Measurements from ENCODE around the gene ADK.

Gene ADK

GRCh38 chr10:74548676-74549075, 397.7 kb downstream of the ADK start:
- no peak overlapping the region for H3K4me3 ChIP-seq (replicated peaks; ENCODE audit: insufficient read depth, low read length)
- H3K27me3 ChIP-seq (ENCODE audit: insufficient read depth, poor library complexity, severe bottlenecking), result no peaks in the 10 kb centered on the region
- TF ChIP-seq POLR2AphosphoS5 (IDR thresholded peaks at IDR 0.05; ENCODE audit: low read depth), result no peak
- TF ChIP-seq SPI1 (IDR thresholded peaks at IDR 0.05; ENCODE audit: borderline replicate concordance, low read depth), result no peak
- TF ChIP-seq GABPA (IDR thresholded peaks at IDR 0.05; ENCODE audit: low read depth), result no peak
- TF ChIP-seq CTCF (IDR thresholded peaks at IDR 0.05; ENCODE audit: insufficient read depth, low read length), result no peak
- TF ChIP-seq REST (IDR thresholded peaks at IDR 0.05; ENCODE audit: insufficient replicate concordance, low read depth), result no peak
- no peak for DNase-seq (ENCODE audit: low read depth in 1 of 2, low spot score in 1 of 2)
- H3K27ac ChIP-seq (replicated peaks), result no peak overlapping the region

GRCh38 chr10:74556072-74556705, 405.2 kb downstream of the ADK start:
- Histone ChIP-seq H3K4me3 (replicated peaks; ENCODE audit: insufficient read depth, low read length) (no peak overlapping the region), H3K27ac (replicated peaks) (no peak overlapping the region), H3K27me3 (ENCODE audit: insufficient read depth, poor library complexity, severe bottlenecking) (no peaks in the 10 kb centered on the region)
- TF ChIP-seq CTCF (IDR thresholded peaks at IDR 0.05; ENCODE audit: insufficient read depth, low read length), result no peak
- TF ChIP-seq GABPA (IDR thresholded peaks at IDR 0.05; ENCODE audit: low read depth), result no peak
- no peak for TF ChIP-seq SPI1 (IDR thresholded peaks at IDR 0.05; ENCODE audit: borderline replicate concordance, low read depth)
- TF ChIP-seq POLR2AphosphoS5 (IDR thresholded peaks at IDR 0.05; ENCODE audit: low read depth), result no peak
- TF ChIP-seq REST (IDR thresholded peaks at IDR 0.05; ENCODE audit: insufficient replicate concordance, low read depth), result no peak
- no peak for DNase-seq (ENCODE audit: low read depth in 1 of 2, low spot score in 1 of 2)

- no peak overlapping the region for H3K4me3 ChIP-seq (replicated peaks; ENCODE audit: insufficient read depth, low read length)
- H3K27ac ChIP-seq (replicated peaks), result no peak overlapping the region
- TF ChIP-seq GABPA (IDR thresholded peaks at IDR 0.05; ENCODE audit: low read depth), result no peak
- no peak for TF ChIP-seq REST (IDR thresholded peaks at IDR 0.05; ENCODE audit: insufficient replicate concordance, low read depth)
- TF ChIP-seq SPI1 (IDR thresholded peaks at IDR 0.05; ENCODE audit: borderline replicate concordance, low read depth), result no peak
- no peak for TF ChIP-seq POLR2AphosphoS5 (IDR thresholded peaks at IDR 0.05; ENCODE audit: low read depth)
- no peak for TF ChIP-seq CTCF (IDR thresholded peaks at IDR 0.05; ENCODE audit: insufficient read depth, low read length)
- H3K27me3 ChIP-seq (ENCODE audit: insufficient read depth, poor library complexity, severe bottlenecking), result no peaks in the 10 kb centered on the region
- DNase-seq (ENCODE audit: low read depth in 1 of 2, low spot score in 1 of 2), result no peak
These were observed 406.1 kb downstream of the ADK start for GRCh38 chr10:74557098-74557497.

Data from HL-60 (cell line).